Hepatocyte (in vitro differentiated cells): ENCODE data around the gene ATP5PD.

Experiments used
- EZH2 ChIP-seq: fragments of 200-600 bp; sonication (generic); IDR thresholded peaks from 2 replicates; pipeline ENCODE4 v1.6.1; 2016; ENCODE audit warnings: antibody characterized with exemption, mild to moderate bottlenecking, borderline replicate concordance
- TF ChIP-seq, protein P1 (sequence below): fragments of 200-600 bp; sonication (generic); IDR thresholded peaks from 2 replicates; pipeline ENCODE4 v1.5.1; 2016; ENCODE audit warnings: antibody characterized with exemption, mild to moderate bottlenecking; ENCODE audit not compliant: poor library complexity

DNA sequence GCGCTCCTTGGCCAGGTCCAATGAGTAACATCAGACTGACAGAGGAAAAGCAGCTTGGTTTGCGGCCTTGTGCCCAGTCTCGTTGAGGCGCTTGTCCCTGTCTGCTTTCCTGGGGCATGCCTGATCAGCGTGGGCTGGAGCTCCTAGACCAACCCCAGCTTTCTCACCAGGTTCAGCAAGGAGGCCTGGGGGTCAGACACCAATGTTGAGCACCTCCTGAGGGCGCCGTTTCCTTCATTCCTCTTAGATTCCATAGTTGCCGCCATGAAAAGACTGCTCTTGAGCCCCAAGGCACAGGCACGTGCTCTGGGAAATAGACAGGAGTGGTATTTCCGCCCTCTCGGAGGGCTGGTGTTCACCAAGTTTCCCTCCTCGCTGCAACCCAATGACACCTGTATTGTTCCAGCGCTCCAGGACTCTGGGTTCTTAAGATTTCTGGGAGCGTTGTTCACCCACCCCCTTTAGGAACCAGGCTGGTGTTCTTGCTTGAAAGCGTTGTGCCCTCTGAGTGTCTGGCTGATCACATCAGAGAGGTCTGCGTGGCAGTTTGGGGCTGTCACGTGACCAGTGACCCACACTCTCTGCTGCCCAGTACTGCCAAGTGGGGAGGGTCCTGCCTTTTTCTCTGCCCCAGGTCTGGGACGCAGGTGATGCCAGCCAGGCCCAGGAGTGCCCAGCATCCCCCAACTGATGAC lies 18.2 kb upstream of the ATP5PD start:
- TF ChIP-seq, protein P1, sequence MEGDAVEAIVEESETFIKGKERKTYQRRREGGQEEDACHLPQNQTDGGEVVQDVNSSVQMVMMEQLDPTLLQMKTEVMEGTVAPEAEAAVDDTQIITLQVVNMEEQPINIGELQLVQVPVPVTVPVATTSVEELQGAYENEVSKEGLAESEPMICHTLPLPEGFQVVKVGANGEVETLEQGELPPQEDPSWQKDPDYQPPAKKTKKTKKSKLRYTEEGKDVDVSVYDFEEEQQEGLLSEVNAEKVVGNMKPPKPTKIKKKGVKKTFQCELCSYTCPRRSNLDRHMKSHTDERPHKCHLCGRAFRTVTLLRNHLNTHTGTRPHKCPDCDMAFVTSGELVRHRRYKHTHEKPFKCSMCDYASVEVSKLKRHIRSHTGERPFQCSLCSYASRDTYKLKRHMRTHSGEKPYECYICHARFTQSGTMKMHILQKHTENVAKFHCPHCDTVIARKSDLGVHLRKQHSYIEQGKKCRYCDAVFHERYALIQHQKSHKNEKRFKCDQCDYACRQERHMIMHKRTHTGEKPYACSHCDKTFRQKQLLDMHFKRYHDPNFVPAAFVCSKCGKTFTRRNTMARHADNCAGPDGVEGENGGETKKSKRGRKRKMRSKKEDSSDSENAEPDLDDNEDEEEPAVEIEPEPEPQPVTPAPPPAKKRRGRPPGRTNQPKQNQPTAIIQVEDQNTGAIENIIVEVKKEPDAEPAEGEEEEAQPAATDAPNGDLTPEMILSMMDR, result no peak
- TF ChIP-seq EZH2, result no peak
